NCI-H1930 (cell line): ENCODE measurements around the gene MYO7A.

Source experiments
- DNase-seq, 2 experiments: peaks; one replicate each; lab custom pipeline; 2025; lab: John Stamatoyannopoulos, UW

MYO7A gene

GRCh38 chr11:77127920-77128691 is at the start of gene MYO7A:
Gene MYO7A (plus strand): TSS chr11:77128246. CDS start chr11:77130635, 2,389 bp downstream.
- DNase-seq, result no peak

- no peak for DNase-seq
These were observed 48.4 kb upstream of the MYO7A start for GRCh38 chr11:77079666-77080065.

GRCh38 chr11:77080643-77081210 is 47.3 kb upstream of the MYO7A start:
- DNase-seq, result no peak

GRCh38 chr11:77081381-77081851 is 46.6 kb upstream of the MYO7A start:
- DNase-seq, result no peak

- DNase-seq, result no peak
These were observed 45.8 kb upstream of the MYO7A start for GRCh38 chr11:77081976-77082836.

GRCh38 chr11:77082838-77083565 is 45.0 kb upstream of the MYO7A start:
- no peak for DNase-seq

GRCh38 chr11:77083566-77084245 is 44.3 kb upstream of the MYO7A start:
- no peak for DNase-seq

GRCh38 chr11:77084581-77085191 is 43.4 kb upstream of the MYO7A start:
- no peak for DNase-seq

- no peak for DNase-seq
These were observed 42.4 kb upstream of the MYO7A start for GRCh38 chr11:77085652-77086051.

GRCh38 chr11:77086521-77087472 is 41.2 kb upstream of the MYO7A start:
- no peak for DNase-seq

- no peak for DNase-seq
These were observed 40.3 kb upstream of the MYO7A start for GRCh38 chr11:77087723-77088225.

- DNase-seq, result no peak
These were observed 39.6 kb upstream of the MYO7A start for GRCh38 chr11:77088236-77089003.

- DNase-seq, result no peak
These were observed 39.0 kb upstream of the MYO7A start for GRCh38 chr11:77089004-77089545.

- no peak for DNase-seq
These were observed 38.0 kb upstream of the MYO7A start for GRCh38 chr11:77090046-77090372.

- DNase-seq, result no peak
These were observed 37.5 kb upstream of the MYO7A start for GRCh38 chr11:77090373-77091111.

GRCh38 chr11:77091146-77091940 is 36.7 kb upstream of the MYO7A start:
- DNase-seq, result peak; percentile 27

- no peak for DNase-seq
These were observed 35.7 kb upstream of the MYO7A start for GRCh38 chr11:77092382-77092781.
